Bronchial epithelial cell (primary cell): ENCODE measurements around the gene CYB5R4. TPM values are rescaled to one million over a fixed set of nuclear protein-coding genes. Genes with fewer than 3 reads are reported as not detected.

Source experiments
- DNase-seq: peaks from one replicate; pipeline ENCODE4 v3.0.0-alpha.2; 2010; ENCODE audit warnings: low read depth
- FAIRE-seq: peaks from 2 replicates; lab custom pipeline; 2011; peaks lifted over from hg19 to GRCh38; lab: Jason Lieb, UNC
- H3K27me3 ChIP-seq: 2 replicates; pipeline ENCODE4 v1.5.1; 2011; ENCODE audit warnings: low read length; ENCODE audit not compliant: control insufficient read depth, insufficient read depth
- H3K36me3 ChIP-seq: 2 replicates; pipeline ENCODE4 v1.5.1; 2011; ENCODE audit warnings: low read length; ENCODE audit not compliant: control insufficient read depth, insufficient read depth
- H3K4me3 ChIP-seq: 2 replicates; pipeline ENCODE4 v1.5.1; 2011; ENCODE audit warnings: mild to moderate bottlenecking, low read depth, low read length, control low read depth
- total RNA-seq: library from RNA; depleted of rRNA; stranded (reverse); fragments of >200 nt; gene quantifications from 2 replicates; pipeline ENCODE4 v1.2.1, GENCODE V29; 2014
- TF ChIP-seq, protein P1 (sequence below): IDR thresholded peaks from 2 replicates; pipeline ENCODE4 v1.5.1; 2011; ENCODE audit warnings: mild to moderate bottlenecking, moderate library complexity, low read length, control low read depth, inconsistent platforms; ENCODE audit not compliant: insufficient read depth, severe bottlenecking

CYB5R4 gene, protein sequence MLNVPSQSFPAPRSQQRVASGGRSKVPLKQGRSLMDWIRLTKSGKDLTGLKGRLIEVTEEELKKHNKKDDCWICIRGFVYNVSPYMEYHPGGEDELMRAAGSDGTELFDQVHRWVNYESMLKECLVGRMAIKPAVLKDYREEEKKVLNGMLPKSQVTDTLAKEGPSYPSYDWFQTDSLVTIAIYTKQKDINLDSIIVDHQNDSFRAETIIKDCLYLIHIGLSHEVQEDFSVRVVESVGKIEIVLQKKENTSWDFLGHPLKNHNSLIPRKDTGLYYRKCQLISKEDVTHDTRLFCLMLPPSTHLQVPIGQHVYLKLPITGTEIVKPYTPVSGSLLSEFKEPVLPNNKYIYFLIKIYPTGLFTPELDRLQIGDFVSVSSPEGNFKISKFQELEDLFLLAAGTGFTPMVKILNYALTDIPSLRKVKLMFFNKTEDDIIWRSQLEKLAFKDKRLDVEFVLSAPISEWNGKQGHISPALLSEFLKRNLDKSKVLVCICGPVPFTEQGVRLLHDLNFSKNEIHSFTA
- total RNA-seq, result 4.7 and 5.4 TPM in 2 replicates

DNA sequence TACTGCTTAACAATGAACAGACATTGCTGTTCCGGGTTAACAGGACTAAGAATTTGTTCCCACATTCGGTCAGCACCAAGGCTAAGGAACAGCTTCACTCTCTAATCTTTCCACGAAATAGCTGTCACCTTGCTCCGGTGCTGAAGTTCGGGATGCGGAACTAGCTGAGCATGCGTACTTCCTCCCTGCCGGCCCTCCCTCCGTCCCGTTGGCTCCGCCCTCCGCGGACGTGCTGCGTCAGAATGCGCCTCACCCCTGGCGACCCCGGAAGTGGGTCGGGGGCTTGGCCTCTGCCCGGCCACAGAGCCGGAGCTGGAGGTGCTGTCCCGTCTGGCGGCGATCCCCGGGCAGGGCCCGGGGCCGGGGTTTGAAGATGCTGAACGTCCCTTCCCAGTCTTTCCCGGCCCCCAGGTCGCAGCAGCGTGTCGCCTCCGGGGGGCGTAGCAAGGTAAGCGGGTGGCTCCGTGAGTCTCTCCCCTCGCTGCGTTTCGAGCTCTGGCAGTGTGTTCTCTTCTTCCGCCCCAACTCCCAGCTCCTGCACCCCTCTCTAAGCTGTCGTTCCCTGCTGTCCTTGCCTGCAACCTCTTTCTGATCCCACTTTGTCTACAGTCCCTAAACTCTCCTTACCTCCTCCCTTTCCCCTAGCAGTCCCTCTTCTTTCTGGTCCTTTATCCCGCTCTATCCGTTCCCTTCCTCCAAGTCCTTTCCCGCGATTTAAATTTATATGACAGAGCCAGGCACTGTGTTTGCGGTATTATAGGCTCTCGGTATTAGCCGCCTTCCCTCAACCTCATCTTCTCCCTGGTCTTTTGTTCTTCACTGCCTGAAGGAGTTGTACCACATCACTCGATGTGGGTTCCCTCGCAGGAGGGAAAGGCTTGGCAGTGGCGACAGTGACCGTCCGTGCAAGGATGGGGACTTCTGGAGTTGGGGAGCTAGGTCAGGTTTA is at the start of gene CYB5R4:
CYB5R4 (plus strand) TSS at position 280 of the 949 bp plus-strand sequence; CDS start at position 374, 94 bp downstream.
- DNase-seq (peak; percentile 88), FAIRE-seq (no peak)
- H3K4me3 ChIP-seq, result peak within 1 kb of the TSS; percentile 82
- no peaks in the 10 kb centered on the region for H3K27me3 ChIP-seq
- no peaks in the 10 kb centered on the region for H3K36me3 ChIP-seq
- TF ChIP-seq, protein P1, sequence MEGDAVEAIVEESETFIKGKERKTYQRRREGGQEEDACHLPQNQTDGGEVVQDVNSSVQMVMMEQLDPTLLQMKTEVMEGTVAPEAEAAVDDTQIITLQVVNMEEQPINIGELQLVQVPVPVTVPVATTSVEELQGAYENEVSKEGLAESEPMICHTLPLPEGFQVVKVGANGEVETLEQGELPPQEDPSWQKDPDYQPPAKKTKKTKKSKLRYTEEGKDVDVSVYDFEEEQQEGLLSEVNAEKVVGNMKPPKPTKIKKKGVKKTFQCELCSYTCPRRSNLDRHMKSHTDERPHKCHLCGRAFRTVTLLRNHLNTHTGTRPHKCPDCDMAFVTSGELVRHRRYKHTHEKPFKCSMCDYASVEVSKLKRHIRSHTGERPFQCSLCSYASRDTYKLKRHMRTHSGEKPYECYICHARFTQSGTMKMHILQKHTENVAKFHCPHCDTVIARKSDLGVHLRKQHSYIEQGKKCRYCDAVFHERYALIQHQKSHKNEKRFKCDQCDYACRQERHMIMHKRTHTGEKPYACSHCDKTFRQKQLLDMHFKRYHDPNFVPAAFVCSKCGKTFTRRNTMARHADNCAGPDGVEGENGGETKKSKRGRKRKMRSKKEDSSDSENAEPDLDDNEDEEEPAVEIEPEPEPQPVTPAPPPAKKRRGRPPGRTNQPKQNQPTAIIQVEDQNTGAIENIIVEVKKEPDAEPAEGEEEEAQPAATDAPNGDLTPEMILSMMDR, result peak; percentile 79

DNA sequence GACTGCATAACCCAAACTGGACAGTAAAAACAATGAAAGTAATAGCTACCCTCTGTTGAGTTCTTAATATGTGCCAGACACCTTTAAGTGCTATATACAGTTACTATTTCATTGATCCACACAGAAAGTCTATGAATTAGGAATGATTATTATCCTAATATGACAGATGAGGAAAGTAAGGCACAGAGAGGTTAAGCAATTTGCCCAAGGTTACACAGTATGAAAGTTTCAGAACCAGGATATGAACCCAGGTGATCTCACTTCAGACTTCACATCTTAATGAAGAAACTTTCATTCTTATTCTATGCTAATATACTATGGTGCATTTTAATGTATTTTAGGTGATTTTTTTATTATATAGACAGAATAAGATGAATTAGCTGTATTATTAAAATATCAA is 46.9 kb upstream of the CYB5R4 start:
- DNase-seq (no peak), FAIRE-seq (no peak)
- TF ChIP-seq, protein P1, result no peak

DNA sequence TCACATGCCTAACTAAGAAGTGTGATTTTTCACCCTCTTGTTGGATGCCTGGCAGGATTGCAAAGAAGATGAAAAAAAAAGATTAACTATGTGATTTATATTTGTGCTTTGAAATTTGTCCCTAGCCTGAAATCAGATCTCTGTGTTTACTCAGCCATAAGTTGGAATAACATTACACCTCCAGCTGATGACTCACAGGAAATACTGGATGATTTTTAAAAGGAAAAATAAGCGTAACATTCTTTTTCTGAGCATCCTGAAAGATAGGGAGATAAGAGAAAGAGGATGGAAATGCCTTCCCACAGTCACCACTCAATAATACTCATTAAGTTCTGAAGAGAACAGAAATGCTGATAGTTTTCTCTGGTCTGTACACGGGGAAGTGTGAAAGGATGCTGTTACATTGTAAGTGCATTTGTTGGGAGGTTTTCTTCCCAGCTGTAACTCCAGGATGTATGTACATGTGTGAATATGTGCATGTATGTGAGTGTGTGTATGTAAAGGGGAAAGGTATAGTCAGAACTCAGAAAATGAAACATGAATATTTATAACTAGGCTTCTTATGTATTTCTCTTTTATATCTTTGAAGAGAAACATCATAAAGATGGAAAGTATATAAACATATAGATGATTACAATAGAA is 43.7 kb upstream of the CYB5R4 start:
- Histone ChIP-seq H3K36me3 (no peaks in the 10 kb centered on the region), H3K27me3 (no peaks in the 10 kb centered on the region), H3K4me3 (no peak overlapping the region)
- peak; percentile 70 for DNase-seq
- FAIRE-seq, result no peak
- TF ChIP-seq, protein P1, result no peak

More for the DNA sequence above, 46.9 kb upstream of the CYB5R4 start:
- H3K4me3 ChIP-seq, result no peak overlapping the region
- no peaks in the 10 kb centered on the region for H3K27me3 ChIP-seq
- no peaks in the 10 kb centered on the region for H3K36me3 ChIP-seq

DNA sequence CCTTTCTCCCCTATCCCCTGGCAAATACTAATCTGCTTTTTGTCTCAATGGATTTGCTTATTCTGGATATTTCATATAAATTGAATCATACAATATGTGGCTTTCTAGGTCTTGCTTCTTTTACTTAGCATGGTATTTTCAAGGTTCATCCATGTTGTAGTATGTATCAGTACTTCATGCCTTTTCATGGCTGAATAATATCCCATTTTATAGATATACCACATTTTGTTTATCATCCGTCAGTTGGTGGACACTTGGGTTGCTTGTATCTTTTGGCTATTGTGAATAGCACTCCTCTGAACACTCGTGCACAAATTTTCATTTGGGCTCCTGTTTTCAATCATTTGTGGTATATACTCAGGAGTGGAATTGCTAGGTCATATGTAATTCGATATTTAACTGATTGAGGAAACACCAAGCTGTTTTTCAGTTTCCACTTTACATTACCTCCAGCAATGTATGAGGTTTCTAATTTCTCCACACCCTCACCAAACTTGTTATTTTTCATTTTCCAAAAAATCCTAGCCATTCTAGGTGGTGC is 36.8 kb upstream of the CYB5R4 start:
- Histone ChIP-seq H3K27me3 (no peaks in the 10 kb centered on the region), H3K36me3 (no peaks in the 10 kb centered on the region), H3K4me3 (no peak overlapping the region)
- FAIRE-seq (no peak), DNase-seq (no peak)
- TF ChIP-seq, protein P1, result no peak

DNA sequence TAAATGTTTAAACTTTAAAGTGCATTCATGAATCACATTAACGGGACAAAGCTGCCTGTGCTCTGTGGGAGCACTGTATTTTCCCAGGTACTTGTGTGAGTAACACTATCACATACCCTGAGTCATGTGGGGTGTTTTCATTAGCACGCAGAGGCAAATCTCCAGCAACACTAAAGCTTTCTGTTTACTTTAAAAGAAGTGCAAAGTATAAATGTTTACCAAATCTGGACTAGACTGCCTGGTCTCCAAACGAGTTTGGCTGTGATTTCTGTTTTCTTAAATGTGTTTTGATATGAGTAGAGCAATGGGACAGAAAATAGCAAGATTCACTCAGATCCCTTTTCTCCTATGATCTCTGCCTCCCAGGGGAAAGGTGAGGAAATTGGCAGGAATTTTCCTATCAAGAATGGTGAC is 35.1 kb upstream of the CYB5R4 start:
- DNase-seq (peak; percentile 96), FAIRE-seq (no peak)
- H3K36me3 ChIP-seq, result no peaks in the 10 kb centered on the region
- no peaks in the 10 kb centered on the region for H3K27me3 ChIP-seq
- TF ChIP-seq, protein P1, result no peak
- H3K4me3 ChIP-seq, result no peak overlapping the region
